Colon (tissue), 2 donors: Measurements from ENCODE around the gene UGGT1.
A peak's percentile ranks its signal among the peaks of the same experiment; 100 is the strongest.

ENCODE experiments used
- FAIRE-seq: peaks from 2 replicates; lab custom pipeline; 2012; peaks lifted over from hg19 to GRCh38; lab: Jason Lieb, UNC
- donor health status: control.
- donor health status: control.

UGGT1 gene

DNA sequence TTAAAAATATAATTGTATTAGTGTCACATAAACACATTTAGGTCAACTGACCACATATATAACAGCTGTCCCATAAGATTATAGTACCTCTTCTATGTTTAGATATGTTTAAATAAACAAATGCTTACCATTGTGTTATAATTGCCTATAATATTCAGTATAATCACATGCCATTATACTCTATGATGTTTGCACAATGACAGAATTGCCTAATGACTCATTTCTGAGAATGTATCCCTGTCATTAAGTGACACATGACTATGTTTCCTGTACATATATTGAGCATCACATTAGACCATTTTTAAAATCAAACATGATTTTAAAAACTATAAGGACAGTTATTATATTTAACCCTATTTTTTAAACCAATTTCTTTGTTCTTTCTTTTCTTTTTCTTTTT is 137.9 kb downstream of the UGGT1 start:
- peak; percentile 76 for FAIRE-seq

DNA sequence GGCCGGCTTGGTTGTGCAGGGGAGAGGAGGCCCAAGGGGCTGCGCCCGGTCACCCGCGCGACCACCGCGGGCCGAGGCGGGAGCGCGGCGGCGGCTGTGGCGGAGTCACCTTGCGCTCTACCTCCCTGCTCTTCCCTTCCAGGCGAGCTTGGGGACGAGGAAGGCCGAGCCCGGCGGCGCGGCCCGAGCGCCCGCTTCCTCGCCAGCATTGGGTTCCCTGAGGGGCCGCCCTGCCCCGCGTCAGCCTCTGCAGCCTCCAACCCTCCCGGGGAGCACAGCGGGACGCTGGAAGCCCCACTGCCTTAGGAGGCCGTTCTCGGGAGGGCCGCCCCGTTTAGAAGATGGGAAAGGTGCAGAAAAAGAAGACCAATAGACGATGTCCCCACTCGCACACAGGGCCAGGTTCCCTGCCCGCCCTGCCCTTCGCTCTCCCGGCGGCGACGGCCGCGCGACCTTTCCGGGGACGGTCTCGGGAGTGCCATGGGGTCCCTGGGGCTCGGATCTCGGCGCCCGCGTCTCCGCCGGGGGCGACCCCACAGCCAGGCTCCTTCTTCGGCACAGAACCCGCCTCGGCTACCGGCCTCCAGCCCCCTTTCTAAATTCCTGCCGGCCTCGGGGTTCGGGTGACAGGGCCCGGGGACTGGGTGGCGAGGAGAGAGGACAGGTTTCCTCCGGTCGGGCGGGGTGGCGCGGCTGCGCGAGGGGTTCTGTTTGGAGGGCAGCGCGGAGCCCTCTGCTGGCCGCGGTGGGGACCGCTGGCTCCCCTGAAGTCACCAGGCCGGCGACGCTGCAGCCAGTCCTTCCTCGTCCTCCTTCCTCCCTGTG is 142.2 kb downstream of the UGGT1 start:
- FAIRE-seq: no peak

DNA sequence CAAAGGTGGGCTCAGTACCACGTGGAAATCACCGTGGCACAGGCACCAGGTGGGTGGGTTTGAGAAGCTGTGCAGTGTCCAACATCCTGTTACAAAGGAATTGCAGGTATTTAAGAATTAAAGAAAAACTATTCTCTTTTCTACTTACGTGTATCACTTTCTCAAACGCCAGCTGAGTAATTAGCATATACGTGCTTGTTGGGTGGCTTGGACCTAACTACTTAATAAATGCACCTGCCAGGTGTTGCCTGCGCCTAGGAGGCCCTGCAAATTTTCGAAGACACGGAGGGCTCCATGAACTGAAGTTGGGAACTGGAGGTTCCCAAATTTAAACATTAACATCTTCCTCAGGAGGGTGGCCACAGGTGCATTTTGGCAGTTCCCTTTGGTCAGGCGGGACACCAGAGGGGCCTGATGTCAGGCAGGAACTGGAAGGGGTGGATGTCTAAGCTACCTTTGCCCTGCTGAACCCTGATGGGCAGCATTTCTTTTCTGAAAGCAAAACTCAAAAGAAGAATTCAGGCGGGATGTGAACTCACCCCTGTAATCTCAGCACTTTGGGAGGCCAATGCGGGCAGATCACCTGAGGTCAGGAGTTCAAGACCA is 142.9 kb downstream of the UGGT1 start:
- no peak for FAIRE-seq

DNA sequence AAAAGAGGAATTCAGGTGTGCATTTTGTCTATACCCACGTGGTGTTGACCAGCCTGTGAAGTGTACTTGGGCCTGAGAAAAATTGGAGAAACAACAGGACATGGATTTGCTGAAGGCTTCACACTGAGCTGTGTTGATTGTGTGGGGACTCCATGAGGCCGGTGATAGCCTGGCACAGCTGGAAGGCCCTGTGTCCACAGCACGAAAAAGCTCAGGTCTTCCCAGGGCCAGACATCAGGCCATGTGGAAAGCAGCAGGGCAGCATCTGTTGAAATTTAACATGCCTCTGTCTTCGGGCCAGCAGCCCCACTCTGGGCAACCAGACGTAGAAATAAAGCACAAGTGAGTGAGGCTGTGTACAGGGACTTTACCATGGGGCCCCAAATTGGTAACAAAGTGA is 143.6 kb downstream of the UGGT1 start:
- FAIRE-seq: no peak

DNA sequence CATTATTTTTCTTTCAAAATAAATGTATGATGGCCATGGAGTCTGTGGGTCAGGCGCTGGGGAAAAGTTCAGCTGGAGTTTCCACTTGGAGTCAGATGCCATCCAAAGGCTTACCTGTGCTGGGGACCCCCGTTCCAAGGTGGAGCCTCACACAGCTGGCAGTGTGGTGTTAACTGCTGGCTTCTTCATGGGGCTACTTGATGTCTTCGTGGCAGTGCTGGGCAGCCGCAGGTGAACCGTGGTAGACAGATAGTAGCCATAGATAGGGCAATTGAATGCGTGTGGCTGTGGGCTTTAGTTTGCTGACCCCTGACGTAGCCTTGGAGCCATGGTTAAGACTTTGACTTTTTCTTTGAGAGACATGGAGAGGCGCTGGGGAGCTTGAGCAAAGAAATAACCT is 144.6 kb downstream of the UGGT1 start:
- FAIRE-seq: no peak

DNA sequence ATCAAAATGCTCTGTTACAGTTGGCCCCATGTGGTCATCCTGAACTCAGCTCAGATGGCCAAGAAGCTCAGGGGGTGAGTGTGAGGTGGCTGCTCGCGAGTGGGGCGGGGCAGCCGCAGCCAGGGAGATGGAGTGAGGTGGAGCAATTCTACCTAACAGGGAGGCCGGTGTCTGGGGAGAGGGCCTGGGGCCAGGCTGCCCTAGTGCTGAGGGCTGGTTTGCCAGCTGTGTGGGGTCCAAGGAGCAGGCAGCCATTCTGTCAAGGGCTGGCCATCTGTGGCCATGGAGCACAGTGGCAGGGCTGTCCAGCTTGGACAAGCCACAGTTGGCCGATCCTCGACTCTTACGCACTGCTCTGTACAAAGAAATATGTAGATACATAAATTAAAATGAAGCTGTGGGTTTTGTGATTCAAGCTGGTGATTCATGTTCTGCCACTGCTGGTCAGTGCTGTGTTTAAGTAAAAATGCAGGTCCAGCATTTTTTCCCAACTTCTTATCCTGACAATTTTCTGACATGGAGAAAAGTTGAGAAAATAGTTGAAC is 145.6 kb downstream of the UGGT1 start:
- no peak for FAIRE-seq

DNA sequence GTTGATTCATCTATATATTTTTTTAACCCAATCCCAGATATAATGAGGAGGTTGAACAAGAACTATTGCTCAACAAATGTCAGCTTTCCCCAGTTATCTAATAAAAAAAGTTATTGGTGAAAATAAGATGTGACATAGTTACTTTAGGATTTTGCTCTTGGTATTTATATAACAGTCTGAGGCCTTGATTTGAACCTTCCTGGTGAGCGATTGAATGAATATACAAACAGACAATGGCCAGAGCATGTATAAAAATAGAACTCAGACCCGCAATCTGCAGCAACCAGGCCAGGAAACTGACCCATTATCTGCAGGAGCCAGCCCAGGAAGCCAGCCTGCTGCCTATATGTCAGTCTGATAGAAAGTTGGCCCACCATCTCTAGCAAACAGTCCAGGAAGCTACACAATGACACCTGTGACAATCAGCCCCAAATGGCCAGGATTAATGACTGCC is 146.1 kb downstream of the UGGT1 start:
- no peak for FAIRE-seq

DNA sequence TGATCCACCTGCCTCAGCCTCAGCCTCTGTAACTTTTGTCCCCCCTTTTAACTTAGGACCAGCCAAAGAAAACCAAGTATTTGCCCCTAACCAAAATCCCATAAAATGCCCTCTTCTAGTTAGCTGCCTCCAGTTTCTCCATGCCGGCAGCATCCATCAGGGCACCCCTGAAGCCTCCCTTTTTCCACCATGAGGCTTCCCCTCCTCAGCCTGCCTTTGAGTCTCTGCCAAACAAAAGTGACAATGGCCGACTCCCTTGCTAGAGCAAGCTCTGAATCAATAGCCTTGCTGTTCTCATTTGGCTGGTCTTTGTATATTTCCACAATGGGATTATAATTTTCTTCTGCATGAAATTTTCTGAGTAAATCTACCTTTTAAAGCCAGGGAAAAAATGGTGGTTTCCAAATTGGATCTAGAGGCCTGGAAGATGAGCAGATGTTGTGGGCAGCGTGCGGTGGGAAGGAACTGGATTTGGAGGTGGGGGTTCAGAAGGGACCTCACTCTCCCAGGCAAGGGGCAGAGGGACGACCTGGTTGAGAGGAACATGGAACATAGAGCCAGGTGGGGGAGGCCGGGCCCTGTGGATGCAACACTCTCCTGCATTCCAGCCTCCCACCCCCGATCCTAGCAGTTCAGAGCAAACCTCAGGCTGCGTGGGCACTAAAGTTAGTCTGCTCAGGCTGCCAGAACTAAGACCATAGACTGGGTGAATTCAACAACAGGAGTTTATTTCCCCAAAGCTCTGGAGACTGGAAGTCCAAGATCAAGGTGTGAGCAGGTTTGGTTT is 147.1 kb downstream of the UGGT1 start:
- no peak for FAIRE-seq

DNA sequence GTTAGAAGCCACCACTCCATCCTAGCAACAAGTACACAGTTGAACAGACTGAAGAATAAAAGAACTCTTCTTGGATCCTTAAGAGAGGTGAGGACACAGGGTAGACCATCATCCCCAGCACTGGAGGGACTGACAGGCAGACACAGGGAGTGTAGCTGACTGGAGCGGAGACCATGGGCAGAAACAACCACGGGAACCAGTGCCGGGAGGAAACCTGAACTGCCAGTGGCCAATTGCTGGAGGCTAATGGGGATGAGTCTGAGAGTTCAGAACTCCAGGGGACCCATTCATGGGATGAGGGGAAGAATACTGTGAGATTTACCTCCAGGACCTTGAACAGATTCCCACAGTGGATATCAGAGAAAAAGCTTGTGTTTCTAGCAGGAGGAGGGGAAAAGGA is 150.9 kb downstream of the UGGT1 start:
- FAIRE-seq: no peak
